ENCODE results near the gene GALNT9.

DNA sequence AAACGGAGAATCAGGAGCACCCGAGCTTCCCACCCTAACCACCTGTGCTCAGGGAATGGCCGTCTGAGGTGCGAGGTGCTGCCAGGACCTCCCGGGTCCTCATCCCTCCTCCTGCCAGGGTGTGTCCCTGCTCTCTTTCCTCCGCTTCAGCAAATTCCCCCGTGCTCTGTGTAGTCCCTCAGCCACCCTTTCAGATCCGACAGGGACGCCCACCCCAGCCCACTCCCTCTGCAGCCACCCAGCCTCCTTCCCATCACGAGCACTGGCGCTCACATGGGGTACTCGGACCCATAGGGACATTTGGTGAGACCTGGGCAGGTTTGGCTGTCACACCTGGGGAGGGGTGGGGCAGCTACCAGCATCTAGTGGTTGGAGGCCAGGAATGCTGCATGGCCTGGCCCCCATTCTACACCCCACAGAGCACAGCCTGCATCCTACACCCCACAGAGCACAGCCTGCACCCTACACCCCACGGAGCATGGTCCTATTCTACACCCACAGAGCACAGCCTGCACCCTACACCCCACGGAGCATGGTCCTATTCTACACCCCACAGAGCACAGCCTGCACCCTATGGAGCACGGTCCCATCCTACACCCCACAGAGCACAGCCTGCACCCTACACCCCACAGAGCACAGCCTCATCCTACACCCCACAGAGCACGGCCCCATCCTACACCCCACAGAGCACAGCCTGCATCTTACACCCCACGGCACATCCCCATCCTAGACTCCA lies 12.7 kb downstream of the GALNT9 start:
- TF ChIP-seq, protein P1, sequence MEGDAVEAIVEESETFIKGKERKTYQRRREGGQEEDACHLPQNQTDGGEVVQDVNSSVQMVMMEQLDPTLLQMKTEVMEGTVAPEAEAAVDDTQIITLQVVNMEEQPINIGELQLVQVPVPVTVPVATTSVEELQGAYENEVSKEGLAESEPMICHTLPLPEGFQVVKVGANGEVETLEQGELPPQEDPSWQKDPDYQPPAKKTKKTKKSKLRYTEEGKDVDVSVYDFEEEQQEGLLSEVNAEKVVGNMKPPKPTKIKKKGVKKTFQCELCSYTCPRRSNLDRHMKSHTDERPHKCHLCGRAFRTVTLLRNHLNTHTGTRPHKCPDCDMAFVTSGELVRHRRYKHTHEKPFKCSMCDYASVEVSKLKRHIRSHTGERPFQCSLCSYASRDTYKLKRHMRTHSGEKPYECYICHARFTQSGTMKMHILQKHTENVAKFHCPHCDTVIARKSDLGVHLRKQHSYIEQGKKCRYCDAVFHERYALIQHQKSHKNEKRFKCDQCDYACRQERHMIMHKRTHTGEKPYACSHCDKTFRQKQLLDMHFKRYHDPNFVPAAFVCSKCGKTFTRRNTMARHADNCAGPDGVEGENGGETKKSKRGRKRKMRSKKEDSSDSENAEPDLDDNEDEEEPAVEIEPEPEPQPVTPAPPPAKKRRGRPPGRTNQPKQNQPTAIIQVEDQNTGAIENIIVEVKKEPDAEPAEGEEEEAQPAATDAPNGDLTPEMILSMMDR (IDR thresholded peaks at IDR 0.05) = no peak
- no peak for TF ChIP-seq ZFX (IDR thresholded peaks at IDR 0.05; ENCODE audit: borderline replicate concordance)

Measured in 22Rv1 (cell line).